ENCODE data around the gene UGT1A10. TPM values are rescaled to one million over a fixed set of nuclear protein-coding genes. Genes with fewer than 3 reads are reported as not detected.
A peak's percentile ranks its signal among the peaks of the same experiment; 100 is the strongest.
"Not testable (repeated sequence)": the region's sequence is repeated elsewhere in the genome, so short reads cannot be mapped to it uniquely, and the experiment has no call there.

Gene UGT1A10
- total RNA-seq, 1 experiment from 2014 or later, result 0.11 TPM

- Histone ChIP-seq H3K27ac (ENCODE audit: low read length) (no peak overlapping the region), H2AFZ (ENCODE audit: low read length) (no peak overlapping the region), H3K9me3 (ENCODE audit: low read length) (no peaks in the 10 kb centered on the region), H3K79me2 (ENCODE audit: low read length) (no peaks in the 10 kb centered on the region), H3K27me3 (ENCODE audit: low read length) (no peaks in the 10 kb centered on the region), H3K9ac (ENCODE audit: low read length) (no peak overlapping the region), H3K4me2 (ENCODE audit: low read depth, low read length, poor library complexity, severe bottlenecking) (no peak overlapping the region), H3K36me3 (ENCODE audit: insufficient read depth, low read length) (no peaks in the 10 kb centered on the region), H3K4me3 (ENCODE audit: low read length) (no peak overlapping the region), H3K4me1 (ENCODE audit: low read length) (no peaks in the 10 kb centered on the region), H3K9me2 (replicated peaks; ENCODE audit: insufficient read depth, low read length) (no peaks in the 10 kb centered on the region), H4K20me1 (ENCODE audit: insufficient read depth, low read depth, low read length) (no peaks in the 10 kb centered on the region)
- no peak for DNase-seq
These were observed 3.6 kb downstream of the UGT1A10 start for GRCh38 chr2:233639860-233640259.

- peak; percentile 55 for DNase-seq
- Histone ChIP-seq H3K27ac (ENCODE audit: low read length) (no peak overlapping the region), H3K4me2 (ENCODE audit: low read depth, low read length, poor library complexity, severe bottlenecking) (no peak overlapping the region), H2AFZ (ENCODE audit: low read length) (no peak overlapping the region), H3K4me1 (ENCODE audit: low read length) (no peaks in the 10 kb centered on the region), H3K9me2 (replicated peaks; ENCODE audit: insufficient read depth, low read length) (no peaks in the 10 kb centered on the region), H3K36me3 (ENCODE audit: insufficient read depth, low read length) (no peaks in the 10 kb centered on the region), H3K9ac (ENCODE audit: low read length) (no peak overlapping the region), H3K9me3 (ENCODE audit: low read length) (no peaks in the 10 kb centered on the region), H4K20me1 (ENCODE audit: insufficient read depth, low read depth, low read length) (no peaks in the 10 kb centered on the region), H3K4me3 (ENCODE audit: low read length) (no peak overlapping the region), H3K79me2 (ENCODE audit: low read length) (no peaks in the 10 kb centered on the region), H3K27me3 (ENCODE audit: low read length) (no peaks in the 10 kb centered on the region)
These were observed 6.9 kb downstream of the UGT1A10 start for GRCh38 chr2:233643128-233643527.

GRCh38 chr2:233646033-233646432 lies 9.8 kb downstream of the UGT1A10 start:
- not testable (repeated sequence) for H4K20me1 ChIP-seq (ENCODE audit: insufficient read depth, low read depth, low read length); H3K4me2 ChIP-seq (ENCODE audit: low read depth, low read length, poor library complexity, severe bottlenecking); H3K9me2 ChIP-seq (replicated peaks; ENCODE audit: insufficient read depth, low read length); H3K9ac ChIP-seq (ENCODE audit: low read length); H3K79me2 ChIP-seq (ENCODE audit: low read length); H3K9me3 ChIP-seq (ENCODE audit: low read length); H3K4me3 ChIP-seq (ENCODE audit: low read length); DNase-seq; H3K36me3 ChIP-seq (ENCODE audit: insufficient read depth, low read length); H3K27me3 ChIP-seq (ENCODE audit: low read length); H2AFZ ChIP-seq (ENCODE audit: low read length); H3K4me1 ChIP-seq (ENCODE audit: low read length); H3K27ac ChIP-seq (ENCODE audit: low read length)

- H3K9ac ChIP-seq (ENCODE audit: low read length), result no peak overlapping the region
- no peaks in the 10 kb centered on the region for H4K20me1 ChIP-seq (ENCODE audit: insufficient read depth, low read depth, low read length)
- H3K79me2 ChIP-seq (ENCODE audit: low read length), result no peaks in the 10 kb centered on the region
- no peak for DNase-seq
- H2AFZ ChIP-seq (ENCODE audit: low read length), result no peak overlapping the region
- no peaks in the 10 kb centered on the region for H3K9me3 ChIP-seq (ENCODE audit: low read length)
- no peaks in the 10 kb centered on the region for H3K27me3 ChIP-seq (ENCODE audit: low read length)
- no peak overlapping the region for H3K4me3 ChIP-seq (ENCODE audit: low read length)
- no peak overlapping the region for H3K27ac ChIP-seq (ENCODE audit: low read length)
- H3K36me3 ChIP-seq (ENCODE audit: insufficient read depth, low read length), result no peaks in the 10 kb centered on the region
- no peaks in the 10 kb centered on the region for H3K9me2 ChIP-seq (replicated peaks; ENCODE audit: insufficient read depth, low read length)
- no peak overlapping the region for H3K4me2 ChIP-seq (ENCODE audit: low read depth, low read length, poor library complexity, severe bottlenecking)
- H3K4me1 ChIP-seq (ENCODE audit: low read length), result no peaks in the 10 kb centered on the region
These were observed 14.7 kb downstream of the UGT1A10 start for GRCh38 chr2:233650981-233651380.

- H3K9ac ChIP-seq (ENCODE audit: low read length), result no peak overlapping the region
- no peak overlapping the region for H3K27ac ChIP-seq (ENCODE audit: low read length)
- DNase-seq, result no peak
- no peaks in the 10 kb centered on the region for H3K9me3 ChIP-seq (ENCODE audit: low read length)
- H2AFZ ChIP-seq (ENCODE audit: low read length), result no peak overlapping the region
- H3K79me2 ChIP-seq (ENCODE audit: low read length), result no peaks in the 10 kb centered on the region
- no peaks in the 10 kb centered on the region for H3K4me1 ChIP-seq (ENCODE audit: low read length)
- H3K4me2 ChIP-seq (ENCODE audit: low read depth, low read length, poor library complexity, severe bottlenecking), result no peak overlapping the region
- H3K36me3 ChIP-seq (ENCODE audit: insufficient read depth, low read length), result no peaks in the 10 kb centered on the region
- H3K4me3 ChIP-seq (ENCODE audit: low read length), result no peak overlapping the region
- H3K9me2 ChIP-seq (replicated peaks; ENCODE audit: insufficient read depth, low read length), result no peaks in the 10 kb centered on the region
- H4K20me1 ChIP-seq (ENCODE audit: insufficient read depth, low read depth, low read length), result no peaks in the 10 kb centered on the region
- H3K27me3 ChIP-seq (ENCODE audit: low read length), result no peaks in the 10 kb centered on the region
These were observed 15.2 kb downstream of the UGT1A10 start for GRCh38 chr2:233651430-233651829.

GRCh38 chr2:233654501-233654900 lies 18.3 kb downstream of the UGT1A10 start:
- H3K4me2 ChIP-seq (ENCODE audit: low read depth, low read length, poor library complexity, severe bottlenecking), result no peak overlapping the region
- no peaks in the 10 kb centered on the region for H3K9me3 ChIP-seq (ENCODE audit: low read length)
- no peak overlapping the region for H2AFZ ChIP-seq (ENCODE audit: low read length)
- H3K9me2 ChIP-seq (replicated peaks; ENCODE audit: insufficient read depth, low read length), result no peaks in the 10 kb centered on the region
- no peaks in the 10 kb centered on the region for H3K27me3 ChIP-seq (ENCODE audit: low read length)
- H3K4me3 ChIP-seq (ENCODE audit: low read length), result no peak overlapping the region
- no peaks in the 10 kb centered on the region for H3K36me3 ChIP-seq (ENCODE audit: insufficient read depth, low read length)
- no peak overlapping the region for H3K9ac ChIP-seq (ENCODE audit: low read length)
- no peaks in the 10 kb centered on the region for H3K79me2 ChIP-seq (ENCODE audit: low read length)
- H3K4me1 ChIP-seq (ENCODE audit: low read length), result no peaks in the 10 kb centered on the region
- no peak for DNase-seq
- no peak overlapping the region for H3K27ac ChIP-seq (ENCODE audit: low read length)
- no peaks in the 10 kb centered on the region for H4K20me1 ChIP-seq (ENCODE audit: insufficient read depth, low read depth, low read length)

GRCh38 chr2:233655043-233655442 lies 18.8 kb downstream of the UGT1A10 start:
- no peak overlapping the region for H3K9ac ChIP-seq (ENCODE audit: low read length)
- no peaks in the 10 kb centered on the region for H3K36me3 ChIP-seq (ENCODE audit: insufficient read depth, low read length)
- H3K27me3 ChIP-seq (ENCODE audit: low read length), result no peaks in the 10 kb centered on the region
- no peaks in the 10 kb centered on the region for H3K9me2 ChIP-seq (replicated peaks; ENCODE audit: insufficient read depth, low read length)
- no peak overlapping the region for H3K27ac ChIP-seq (ENCODE audit: low read length)
- no peaks in the 10 kb centered on the region for H4K20me1 ChIP-seq (ENCODE audit: insufficient read depth, low read depth, low read length)
- no peaks in the 10 kb centered on the region for H3K9me3 ChIP-seq (ENCODE audit: low read length)
- DNase-seq, result no peak
- H3K79me2 ChIP-seq (ENCODE audit: low read length), result no peaks in the 10 kb centered on the region
- no peak overlapping the region for H2AFZ ChIP-seq (ENCODE audit: low read length)
- no peak overlapping the region for H3K4me3 ChIP-seq (ENCODE audit: low read length)
- no peak overlapping the region for H3K4me2 ChIP-seq (ENCODE audit: low read depth, low read length, poor library complexity, severe bottlenecking)
- no peaks in the 10 kb centered on the region for H3K4me1 ChIP-seq (ENCODE audit: low read length)

GRCh38 chr2:233655943-233656342 lies 19.7 kb downstream of the UGT1A10 start:
- not testable (repeated sequence) for H3K36me3 ChIP-seq (ENCODE audit: insufficient read depth, low read length); H3K4me2 ChIP-seq (ENCODE audit: low read depth, low read length, poor library complexity, severe bottlenecking); H4K20me1 ChIP-seq (ENCODE audit: insufficient read depth, low read depth, low read length); H3K27ac ChIP-seq (ENCODE audit: low read length); H3K4me1 ChIP-seq (ENCODE audit: low read length); H3K27me3 ChIP-seq (ENCODE audit: low read length); H3K9me2 ChIP-seq (replicated peaks; ENCODE audit: insufficient read depth, low read length); H3K79me2 ChIP-seq (ENCODE audit: low read length); H2AFZ ChIP-seq (ENCODE audit: low read length); DNase-seq; H3K9ac ChIP-seq (ENCODE audit: low read length); H3K9me3 ChIP-seq (ENCODE audit: low read length); H3K4me3 ChIP-seq (ENCODE audit: low read length)

- Histone ChIP-seq H3K9me3 (ENCODE audit: low read length) (no peaks in the 10 kb centered on the region), H2AFZ (ENCODE audit: low read length) (no peak overlapping the region), H3K4me2 (ENCODE audit: low read depth, low read length, poor library complexity, severe bottlenecking) (no peak overlapping the region), H3K4me1 (ENCODE audit: low read length) (no peaks in the 10 kb centered on the region), H4K20me1 (ENCODE audit: insufficient read depth, low read depth, low read length) (no peaks in the 10 kb centered on the region), H3K79me2 (ENCODE audit: low read length) (no peaks in the 10 kb centered on the region), H3K9ac (ENCODE audit: low read length) (no peak overlapping the region), H3K36me3 (ENCODE audit: insufficient read depth, low read length) (no peaks in the 10 kb centered on the region), H3K4me3 (ENCODE audit: low read length) (no peak overlapping the region), H3K27me3 (ENCODE audit: low read length) (no peaks in the 10 kb centered on the region), H3K9me2 (replicated peaks; ENCODE audit: insufficient read depth, low read length) (no peaks in the 10 kb centered on the region), H3K27ac (ENCODE audit: low read length) (no peak overlapping the region)
- no peak for DNase-seq
These were observed 20.2 kb downstream of the UGT1A10 start for GRCh38 chr2:233656443-233656842.

Measured in Karpas-422 (cell line).